ENCODE results near the gene OSTC.

The OSTC gene

GRCh38 chr4:108716340-108716739 is 65.9 kb downstream of the OSTC start:
- no peak for DNase-seq (ENCODE audit: low spot score)

- no peak for DNase-seq (ENCODE audit: low spot score)
Measured at GRCh38 chr4:108717386-108717785, 67.0 kb downstream of the OSTC start.
